A673 (cell line): Measurements from ENCODE around the gene TMPO. TPM values are rescaled to one million over a fixed set of nuclear protein-coding genes. Genes with fewer than 3 reads are reported as not detected.

Experiments used
- BruUV-seq: library from RNA; stranded (reverse); fragments of 400-500 nt; replicated peaks from 2 replicates; lab custom pipeline; 2021; lab: Mats Ljungman, UMichigan
- CTCF ChIA-PET: fragments of 300-600 bp; sonication (Branson Sonifier 250); formaldehyde crosslinking; loops from one replicate; lab custom pipeline; 2022; ENCODE audit warnings: antibody characterized with exemption; lab: Charles Lee
- POLR2A ChIA-PET: fragments of 300-600 bp; sonication (Branson Sonifier 250); formaldehyde crosslinking; loops from one replicate; lab custom pipeline; 2022; ENCODE audit warnings: antibody characterized with exemption; ENCODE audit not compliant: low non-redundant PET; lab: Charles Lee
- DNase-seq: peaks from one replicate; pipeline ENCODE4 v3.0.0-alpha.2; 2015; ENCODE audit warnings: low spot score
- H3K27ac ChIP-seq: fragments of 200-600 bp; sonication (generic); 2 replicates; pipeline ENCODE4 v1.5.1; 2016; ENCODE audit warnings: mixed run types, low read depth, mild to moderate bottlenecking, mixed read lengths, antibody characterized with exemption, low read length; ENCODE audit not compliant: poor library complexity, severe bottlenecking
- H3K27me3 ChIP-seq: fragments of 200-600 bp; sonication (generic); replicated peaks from 2 replicates; pipeline ENCODE4 v1.6.1; 2017; ENCODE audit warnings: mixed run types, low read depth, mild to moderate bottlenecking, mixed read lengths, antibody characterized with exemption, low read length; ENCODE audit not compliant: insufficient read depth, poor library complexity
- H3K36me3 ChIP-seq: fragments of 200-600 bp; sonication (generic); 2 replicates; pipeline ENCODE4 v1.6.1; 2016; ENCODE audit warnings: mixed run types, mild to moderate bottlenecking, mixed read lengths, antibody characterized with exemption, low read length; ENCODE audit not compliant: insufficient read depth, poor library complexity, severe bottlenecking
- H3K4me1 ChIP-seq: fragments of 200-600 bp; sonication (generic); 2 replicates; pipeline ENCODE4 v1.6.1; 2017; ENCODE audit warnings: mixed run types, mild to moderate bottlenecking, mixed read lengths, antibody characterized with exemption, low read length; ENCODE audit not compliant: insufficient read depth, poor library complexity, severe bottlenecking
- H3K4me3 ChIP-seq: fragments of 200-600 bp; sonication (generic); 2 replicates; pipeline ENCODE4 v1.5.1; 2016; ENCODE audit warnings: low read depth, mixed run types, mild to moderate bottlenecking, mixed read lengths, low read length; ENCODE audit not compliant: poor library complexity, severe bottlenecking
- H3K9me3 ChIP-seq: fragments of 200-600 bp; sonication (generic); 2 replicates; pipeline ENCODE4 v1.6.1; 2016; ENCODE audit warnings: mixed run types, low read depth, mild to moderate bottlenecking, mixed read lengths, antibody characterized with exemption, low read length; ENCODE audit not compliant: poor library complexity, severe bottlenecking
- CTCF ChIP-seq: fragments of 300-800, 200-600 bp; sonication (generic); conservative IDR thresholded peaks from 2 replicates; pipeline ENCODE4 v1.5.1; 2017; ENCODE audit warnings: low read depth, mild to moderate bottlenecking, antibody characterized with exemption, low read length, moderate library complexity, mixed read lengths
- EZH2 ChIP-seq: fragments of 200-600 bp; sonication (generic); IDR thresholded peaks from 2 replicates; pipeline ENCODE4 v1.6.1; 2017; ENCODE audit warnings: borderline replicate concordance, low read depth, mild to moderate bottlenecking, mixed read lengths, antibody characterized with exemption, low read length; ENCODE audit not compliant: poor library complexity, severe bottlenecking
- intact Hi-C: fragments of 100-400 bp; cut with micrococcal nuclease; formaldehyde crosslinking; loops from one replicate; pipeline ENCODE4 v1.10.0; 2022; ENCODE audit not compliant: unreplicated experiment
- total RNA-seq: library from RNA; stranded (reverse); gene quantifications from 2 replicates; pipeline ENCODE4 v1.2.3, GENCODE V29; 2021

The TMPO gene
- total RNA-seq, 1 experiment from 2014 or later, result 296 TPM

- Histone ChIP-seq H3K4me1 (no peaks in the 10 kb centered on the region), H3K4me3 (no peak overlapping the region), H3K27me3 (no peaks in the 10 kb centered on the region), H3K9me3 (no peaks in the 10 kb centered on the region), H3K27ac (no peak overlapping the region), H3K36me3 (no peaks in the 10 kb centered on the region)
- ChIA-PET CTCF (no interaction called here), POLR2A (no interaction called here)
- DNase-seq, result no peak
- intact Hi-C loops, result no loop called here
- TF ChIP-seq EZH2 (no peak), CTCF (no peak)
- BruUV-seq, result no TSS peak
Measured at GRCh38 chr12:98469109-98469508, 46.3 kb upstream of the TMPO start.

GRCh38 chr12:98470469-98471082 is 44.8 kb upstream of the TMPO start:
- no peak for DNase-seq
- intact Hi-C loops, result no loop called here
- no peak for TF ChIP-seq CTCF
- TF ChIP-seq EZH2, result no peak
- Histone ChIP-seq H3K27ac (no peak overlapping the region), H3K4me1 (peaks cover 10% of the 10 kb centered on the region), H3K36me3 (no peaks in the 10 kb centered on the region), H3K4me3 (no peak overlapping the region), H3K9me3 (no peaks in the 10 kb centered on the region), H3K27me3 (no peaks in the 10 kb centered on the region)
- no TSS peak for BruUV-seq
- POLR2A ChIA-PET, result interaction anchor here (0.6 kb wide), 1 partner anchor 11 kb away, joined by 4 read pairs; no protein-coding TSS in a partner anchor
- CTCF ChIA-PET, result no interaction called here

GRCh38 chr12:98471085-98471484 is 44.3 kb upstream of the TMPO start:
- intact Hi-C loops, result no loop called here
- TF ChIP-seq EZH2 (no peak), CTCF (no peak)
- H3K9me3 ChIP-seq, result no peaks in the 10 kb centered on the region
- BruUV-seq, result no TSS peak
- H3K36me3 ChIP-seq, result no peaks in the 10 kb centered on the region
- H3K4me3 ChIP-seq, result no peak overlapping the region
- ChIA-PET CTCF (no interaction called here), POLR2A (interaction anchor here (0.6 kb wide), 1 partner anchor 12 kb away, joined by 4 read pairs; no protein-coding TSS in a partner anchor)
- no peak overlapping the region for H3K27ac ChIP-seq
- H3K4me1 ChIP-seq, result peaks cover 12% of the 10 kb centered on the region
- no peaks in the 10 kb centered on the region for H3K27me3 ChIP-seq
- no peak for DNase-seq
